K562 (cell line): ENCODE measurements around the gene RPN1.

Experiments
- BRD4 ChIP-seq: fragments of 200-600 bp; sonication (generic); IDR thresholded peaks from 2 replicates; pipeline ENCODE4 v1.6.1; 2017; ENCODE audit warnings: inconsistent platforms
- CAMTA2 ChIP-seq: fragments of 250-450 bp; sonication (Bioruptor Pico); conservative IDR thresholded peaks from 2 replicates; pipeline ENCODE4 v1.5.1; 2022
- CTCF ChIP-seq, 3 experiments: IDR thresholded peaks in 2 of 3; conservative IDR thresholded peaks in 1 of 3; 2 replicates each; pipeline ENCODE4 v1.5.1; 2011 to 2012; ENCODE audit warnings: low read length in 3 of 3, mild to moderate bottlenecking in 3 of 3, control low read depth in 2 of 3, improper control_type of control experiment in 1 of 3, inconsistent platforms in 1 of 3, low read depth in 1 of 3, mixed read lengths in 1 of 3, moderate library complexity in 1 of 3; ENCODE audit not compliant: insufficient read depth in 2 of 3
- EP300 ChIP-seq: IDR thresholded peaks from 2 replicates; pipeline ENCODE4 v1.6.1; 2012; ENCODE audit warnings: low read length, improper control_type of control experiment
- KLF13 ChIP-seq: fragments of 450-650 bp; IDR thresholded peaks from 2 replicates; pipeline ENCODE4 v1.6.1; 2016; ENCODE audit warnings: missing genetic modification characterization, low read depth, mild to moderate bottlenecking, missing compliant biosample characterization, moderate library complexity, borderline replicate concordance
- MEF2D ChIP-seq: conservative IDR thresholded peaks from 2 replicates; pipeline ENCODE4 v1.6.1; 2016; ENCODE audit warnings: low read depth, missing genetic modification characterization, missing compliant biosample characterization
- NR2C2 ChIP-seq, 2 experiments: fragments of 200-800 bp in 1 of 2; sonication (Bioruptor generic) in 1 of 2; sonication (generic) in 1 of 2; formaldehyde crosslinking in 1 of 2; IDR thresholded peaks; 2 replicates each; pipeline versions ENCODE4 v1.6.1 to v1.8.0; 2016 to 2022; ENCODE audit warnings: mild to moderate bottlenecking in 1 of 2, missing compliant biosample characterization in 1 of 2, missing genetic modification characterization in 1 of 2, missing genetic modification reagents in 1 of 2
- RBBP5 ChIP-seq: fragments of 200-600 bp; sonication (generic); IDR thresholded peaks from 2 replicates; pipeline ENCODE4 v1.6.1; 2012; ENCODE audit warnings: borderline replicate concordance, mild to moderate bottlenecking, low read length, control low read depth, inconsistent platforms; ENCODE audit not compliant: insufficient read depth, poor library complexity, severe bottlenecking
- SIN3A ChIP-seq, 2 experiments: fragments of 150-350 bp in 1 of 2; IDR thresholded peaks; 2 replicates each; pipeline ENCODE4 v1.6.1; 2011 to 2016; ENCODE audit warnings: borderline replicate concordance in 2 of 2, low read depth in 2 of 2, low read length in 2 of 2, mild to moderate bottlenecking in 2 of 2, moderate library complexity in 2 of 2; ENCODE audit not compliant: control insufficient read depth in 1 of 2
- SMAD4 ChIP-seq: fragments of 250-450 bp; sonication (Bioruptor Pico); conservative IDR thresholded peaks from 2 replicates; pipeline ENCODE4 v1.8.0; 2021; ENCODE audit warnings: inconsistent platforms, mild to moderate bottlenecking, moderate library complexity
- SMARCA4 ChIP-seq: fragments of 450-650 bp; IDR thresholded peaks from 2 replicates; pipeline ENCODE4 v1.6.1; 2016
- SMARCC2 ChIP-seq: fragments of 450-650 bp; IDR thresholded peaks from 2 replicates; pipeline ENCODE4 v1.6.1; 2017; ENCODE audit warnings: antibody characterized with exemption, moderate library complexity, mild to moderate bottlenecking, low read depth
- SP1 ChIP-seq: sonication (generic); formaldehyde crosslinking; IDR thresholded peaks from 2 replicates; pipeline ENCODE4 v1.8.1; 2022; ENCODE audit warnings: mild to moderate bottlenecking, missing genetic modification reagents

GRCh38 chr3:128591738-128592426 lies 58.7 kb downstream of the RPN1 start:
- TF ChIP-seq SP1 (CRISPR knock-in tag) (no peak), SIN3A (IDR thresholded peaks at IDR 0.05; ENCODE audit: borderline replicate concordance in 2 of 2, control insufficient read depth in 1 of 2, low read depth in 2 of 2, low read length in 2 of 2) (no peak), BRD4 (no peak), MEF2D (tag) (no peak), CAMTA2 (CRISPR knock-in tag) (no peak), SMARCA4 (no peak), KLF13 (no peak), EP300 (no peak), NR2C2 (CRISPR knock-in tag; IDR thresholded peaks at IDR 0.05) (no peak), NR2C2 (tag; IDR thresholded peaks at IDR 0.05) (no peak), CTCF (IDR thresholded peaks at IDR 0.05 in 2 of 3, conservative IDR thresholded peaks at IDR 0.05 in 1 of 3; ENCODE audit: insufficient read depth in 2 of 3, low read depth in 1 of 3, low read length in 3 of 3) (no peak), SMARCC2 (no peak), SMAD4 (CRISPR knock-in tag) (no peak), RBBP5 (no peak)
